DND-41 (cell line): ENCODE results near the gene NEDD4.
"Not testable (repeated sequence)": the region's sequence is repeated elsewhere in the genome, so short reads cannot be mapped to it uniquely, and the experiment has no call there.

Source experiments
- EZH2 ChIP-seq: IDR thresholded peaks from 3 replicates; pipeline ENCODE4 v1.6.1; 2012; ENCODE audit warnings: borderline replicate concordance, low read depth, mild to moderate bottlenecking, moderate library complexity, low read length, inconsistent platforms; ENCODE audit not compliant: severe bottlenecking
- TF ChIP-seq, protein P1 (sequence below): IDR thresholded peaks from 2 replicates; pipeline ENCODE4 v1.5.1; 2012; ENCODE audit warnings: borderline replicate concordance, low read length, moderate library complexity, mild to moderate bottlenecking; ENCODE audit not compliant: poor library complexity, severe bottlenecking; ENCODE audit errors: extremely low read depth

DNA sequence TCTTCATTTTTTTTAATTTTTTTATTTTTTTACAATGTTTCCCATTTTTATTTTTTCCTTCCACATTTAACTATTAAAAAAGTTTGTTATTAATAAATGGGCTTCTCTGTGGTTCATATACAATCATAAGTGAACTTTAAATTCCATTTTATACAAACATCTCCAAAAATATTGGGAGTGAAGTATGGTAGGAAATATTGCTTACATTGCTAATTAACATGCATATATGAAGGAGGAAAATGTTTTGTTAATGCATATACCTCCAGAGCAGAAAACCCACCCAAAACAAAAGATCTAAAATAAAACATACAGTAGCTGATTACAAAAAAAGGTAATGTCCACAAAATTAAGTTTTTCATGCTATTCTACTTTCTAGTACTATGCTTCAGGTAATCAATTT, 9.9 kb upstream of the NEDD4 start:
- TF ChIP-seq, protein P1, sequence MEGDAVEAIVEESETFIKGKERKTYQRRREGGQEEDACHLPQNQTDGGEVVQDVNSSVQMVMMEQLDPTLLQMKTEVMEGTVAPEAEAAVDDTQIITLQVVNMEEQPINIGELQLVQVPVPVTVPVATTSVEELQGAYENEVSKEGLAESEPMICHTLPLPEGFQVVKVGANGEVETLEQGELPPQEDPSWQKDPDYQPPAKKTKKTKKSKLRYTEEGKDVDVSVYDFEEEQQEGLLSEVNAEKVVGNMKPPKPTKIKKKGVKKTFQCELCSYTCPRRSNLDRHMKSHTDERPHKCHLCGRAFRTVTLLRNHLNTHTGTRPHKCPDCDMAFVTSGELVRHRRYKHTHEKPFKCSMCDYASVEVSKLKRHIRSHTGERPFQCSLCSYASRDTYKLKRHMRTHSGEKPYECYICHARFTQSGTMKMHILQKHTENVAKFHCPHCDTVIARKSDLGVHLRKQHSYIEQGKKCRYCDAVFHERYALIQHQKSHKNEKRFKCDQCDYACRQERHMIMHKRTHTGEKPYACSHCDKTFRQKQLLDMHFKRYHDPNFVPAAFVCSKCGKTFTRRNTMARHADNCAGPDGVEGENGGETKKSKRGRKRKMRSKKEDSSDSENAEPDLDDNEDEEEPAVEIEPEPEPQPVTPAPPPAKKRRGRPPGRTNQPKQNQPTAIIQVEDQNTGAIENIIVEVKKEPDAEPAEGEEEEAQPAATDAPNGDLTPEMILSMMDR = not testable (repeated sequence)
- TF ChIP-seq EZH2 = not testable (repeated sequence)
